Subcutaneous adipose tissue (tissue), 4 donors: ENCODE measurements around the gene GNS. TPM values are rescaled to one million over a fixed set of nuclear protein-coding genes. Genes with fewer than 3 reads are reported as not detected.

ENCODE experiments used
- total RNA-seq, 4 donors: library from RNA; depleted of rRNA; stranded (reverse); fragments of >200 nt; gene quantifications; one replicate each; pipeline ENCODE4 v1.1.0, GENCODE V29; 2016

GNS gene
- total RNA-seq, 4 donors from 2014 or later: 143 to 384 (median 184) TPM

Other genes with a start within 250 kb of the GNS start
- 10 to 100 TPM; 19.4 to 46.2 (median 30.1) TPM for gene RASSF3, start 148.9 kb downstream of the GNS start, total RNA-seq
- gene TBC1D30, start 65.2 kb upstream of the GNS start, total RNA-seq: 1 to 10 TPM; 3.3 to 7.7 (median 6.6) TPM